Panc1 (cell line): Measurements from ENCODE around the gene OSTF1. TPM values are rescaled to one million over a fixed set of nuclear protein-coding genes. Genes with fewer than 3 reads are reported as not detected.

ENCODE experiments used
- ATAC-seq: fragments of 200-7000 bp; cut with Tn5 transposase; 2 replicates; pipeline ENCODE4 v1.9.1; 2020; ENCODE audit warnings: mild to moderate bottlenecking, moderate library complexity
- BruUV-seq: library from RNA; stranded (reverse); fragments of 400-500 nt; replicated peaks from 2 replicates; lab custom pipeline; 2021; lab: Mats Ljungman, UMichigan
- CTCF ChIA-PET: fragments of 300-600 bp; sonication (Branson Sonifier 250); formaldehyde crosslinking; loops from one replicate; lab custom pipeline; 2022; ENCODE audit warnings: antibody characterized with exemption; lab: Charles Lee
- POLR2A ChIA-PET: fragments of 300-600 bp; sonication (Branson Sonifier 250); formaldehyde crosslinking; loops from one replicate; lab custom pipeline; 2022; ENCODE audit warnings: antibody characterized with exemption; lab: Charles Lee
- DNase-seq: peaks from one replicate; pipeline ENCODE4 v3.0.0-alpha.2; 2010; ENCODE audit warnings: low read depth, low spot score
- H3K27ac ChIP-seq: 2 replicates; pipeline ENCODE4 v1.5.1; 2011; ENCODE audit warnings: mild to moderate bottlenecking, low read length, inconsistent platforms
- H3K27me3 ChIP-seq: fragments of 200-500 bp; sonication (Bioruptor generic); 2 replicates; pipeline ENCODE4 v1.6.0; 2014; ENCODE audit warnings: low read length, inconsistent platforms; ENCODE audit not compliant: control insufficient read depth, insufficient read depth
- H3K36me3 ChIP-seq: fragments of 200-500 bp; sonication (Bioruptor generic); 2 replicates; pipeline ENCODE4 v1.5.1; 2014; ENCODE audit warnings: inconsistent platforms, mild to moderate bottlenecking, low read length, moderate library complexity; ENCODE audit not compliant: control insufficient read depth, insufficient read depth
- H3K4me1 ChIP-seq: 2 replicates; pipeline ENCODE4 v1.5.1; 2011; ENCODE audit warnings: inconsistent platforms, mild to moderate bottlenecking, low read length, moderate library complexity; ENCODE audit not compliant: control insufficient read depth, insufficient read depth
- H3K4me3 ChIP-seq, 2 experiments: 2 replicates each; pipeline ENCODE4 v1.5.1; 2011 to 2012; ENCODE audit warnings: low read depth in 2 of 2, low read length in 2 of 2, mild to moderate bottlenecking in 2 of 2, inconsistent platforms in 1 of 2, moderate library complexity in 1 of 2
- H3K9me3 ChIP-seq: fragments of 200-500 bp; sonication (Bioruptor generic); 2 replicates; pipeline ENCODE4 v1.5.1; 2014; ENCODE audit warnings: low read depth, mild to moderate bottlenecking, inconsistent platforms, low read length, moderate library complexity; ENCODE audit not compliant: control insufficient read depth, insufficient read depth
- POLR2AphosphoS5 ChIP-seq: IDR thresholded peaks from 2 replicates; pipeline ENCODE4 v1.6.1; 2012; ENCODE audit warnings: mild to moderate bottlenecking, low read depth, low read length, moderate library complexity
- SIN3A ChIP-seq: IDR thresholded peaks from 2 replicates; pipeline ENCODE4 v1.6.1; 2012; ENCODE audit warnings: low read depth, mild to moderate bottlenecking, low read length, moderate library complexity, borderline replicate concordance; ENCODE audit not compliant: insufficient read depth
- TCF7L2 ChIP-seq: IDR thresholded peaks from 2 replicates; pipeline ENCODE4 v1.6.1; 2011; ENCODE audit warnings: mild to moderate bottlenecking, low read depth, low read length, inconsistent platforms
- in situ Hi-C: cut with HindIII; loops from 2 replicates; pipeline ENCODE4 v1.10.0; 2016; ENCODE audit warnings: low sequenced_read_pairs, low pct_unique_long_range_greater_than_20kb
- intact Hi-C: fragments of 100-400 bp; cut with micrococcal nuclease; formaldehyde crosslinking; loops from one replicate; pipeline ENCODE4 v1.10.0; 2022; ENCODE audit not compliant: unreplicated experiment
- total RNA-seq: library from RNA; stranded (reverse); gene quantifications from one replicate; pipeline ENCODE4 v1.2.1, GENCODE V29; 2021; ENCODE audit not compliant: unreplicated experiment
- TF ChIP-seq, protein P1 (sequence below): fragments of 450-650 bp; IDR thresholded peaks from 2 replicates; pipeline ENCODE4 v1.5.1; 2017; ENCODE audit warnings: mild to moderate bottlenecking
- TF ChIP-seq, protein P2 (sequence below), 2 experiments: IDR thresholded peaks; 2 replicates each; pipeline ENCODE4 v1.6.1; 2011 to 2012; ENCODE audit warnings: low read depth in 2 of 2, control low read depth in 1 of 2, low read length in 1 of 2, mild to moderate bottlenecking in 1 of 2, moderate library complexity in 1 of 2; ENCODE audit not compliant: insufficient read depth in 1 of 2

The OSTF1 gene
- total RNA-seq, 1 experiment from 2014 or later = 24.6 TPM

DNA sequence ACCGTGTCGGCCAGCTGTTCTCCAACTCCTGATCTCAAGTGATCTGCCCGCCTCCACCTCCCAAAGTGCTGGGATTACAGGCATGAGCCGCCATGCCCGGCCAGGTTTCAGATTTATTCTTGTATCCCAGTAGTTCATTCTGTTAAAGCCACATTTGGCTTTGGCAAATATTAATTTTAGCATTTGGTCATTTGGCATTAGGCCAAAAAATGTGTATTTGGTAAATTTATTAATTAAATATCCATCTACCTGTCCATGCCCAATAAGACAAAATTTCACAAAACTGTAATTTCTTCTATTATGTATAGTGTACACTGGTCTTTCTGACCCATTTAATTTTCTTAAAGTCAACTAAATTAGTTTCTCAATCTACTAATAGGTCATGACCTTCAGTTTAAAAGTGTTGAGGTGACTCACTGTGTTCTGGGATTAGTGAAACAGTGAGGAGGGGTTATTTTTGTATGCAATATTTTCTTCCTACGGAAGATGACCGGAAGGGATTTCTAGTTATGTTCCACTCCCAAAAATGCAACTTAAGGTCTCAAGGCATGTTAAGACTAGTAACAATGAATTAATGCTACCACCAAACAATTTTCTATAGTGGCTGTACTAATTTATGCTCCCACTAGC is 21.0 kb downstream of the OSTF1 start:
- POLR2A ChIA-PET = no interaction called here
- no peak for DNase-seq
- ATAC-seq = no peak
- TF ChIP-seq, protein P1, sequence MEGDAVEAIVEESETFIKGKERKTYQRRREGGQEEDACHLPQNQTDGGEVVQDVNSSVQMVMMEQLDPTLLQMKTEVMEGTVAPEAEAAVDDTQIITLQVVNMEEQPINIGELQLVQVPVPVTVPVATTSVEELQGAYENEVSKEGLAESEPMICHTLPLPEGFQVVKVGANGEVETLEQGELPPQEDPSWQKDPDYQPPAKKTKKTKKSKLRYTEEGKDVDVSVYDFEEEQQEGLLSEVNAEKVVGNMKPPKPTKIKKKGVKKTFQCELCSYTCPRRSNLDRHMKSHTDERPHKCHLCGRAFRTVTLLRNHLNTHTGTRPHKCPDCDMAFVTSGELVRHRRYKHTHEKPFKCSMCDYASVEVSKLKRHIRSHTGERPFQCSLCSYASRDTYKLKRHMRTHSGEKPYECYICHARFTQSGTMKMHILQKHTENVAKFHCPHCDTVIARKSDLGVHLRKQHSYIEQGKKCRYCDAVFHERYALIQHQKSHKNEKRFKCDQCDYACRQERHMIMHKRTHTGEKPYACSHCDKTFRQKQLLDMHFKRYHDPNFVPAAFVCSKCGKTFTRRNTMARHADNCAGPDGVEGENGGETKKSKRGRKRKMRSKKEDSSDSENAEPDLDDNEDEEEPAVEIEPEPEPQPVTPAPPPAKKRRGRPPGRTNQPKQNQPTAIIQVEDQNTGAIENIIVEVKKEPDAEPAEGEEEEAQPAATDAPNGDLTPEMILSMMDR = no peak
- TF ChIP-seq SIN3A (no peak), POLR2AphosphoS5 (no peak), TCF7L2 (no peak)
- TF ChIP-seq, protein P2, sequence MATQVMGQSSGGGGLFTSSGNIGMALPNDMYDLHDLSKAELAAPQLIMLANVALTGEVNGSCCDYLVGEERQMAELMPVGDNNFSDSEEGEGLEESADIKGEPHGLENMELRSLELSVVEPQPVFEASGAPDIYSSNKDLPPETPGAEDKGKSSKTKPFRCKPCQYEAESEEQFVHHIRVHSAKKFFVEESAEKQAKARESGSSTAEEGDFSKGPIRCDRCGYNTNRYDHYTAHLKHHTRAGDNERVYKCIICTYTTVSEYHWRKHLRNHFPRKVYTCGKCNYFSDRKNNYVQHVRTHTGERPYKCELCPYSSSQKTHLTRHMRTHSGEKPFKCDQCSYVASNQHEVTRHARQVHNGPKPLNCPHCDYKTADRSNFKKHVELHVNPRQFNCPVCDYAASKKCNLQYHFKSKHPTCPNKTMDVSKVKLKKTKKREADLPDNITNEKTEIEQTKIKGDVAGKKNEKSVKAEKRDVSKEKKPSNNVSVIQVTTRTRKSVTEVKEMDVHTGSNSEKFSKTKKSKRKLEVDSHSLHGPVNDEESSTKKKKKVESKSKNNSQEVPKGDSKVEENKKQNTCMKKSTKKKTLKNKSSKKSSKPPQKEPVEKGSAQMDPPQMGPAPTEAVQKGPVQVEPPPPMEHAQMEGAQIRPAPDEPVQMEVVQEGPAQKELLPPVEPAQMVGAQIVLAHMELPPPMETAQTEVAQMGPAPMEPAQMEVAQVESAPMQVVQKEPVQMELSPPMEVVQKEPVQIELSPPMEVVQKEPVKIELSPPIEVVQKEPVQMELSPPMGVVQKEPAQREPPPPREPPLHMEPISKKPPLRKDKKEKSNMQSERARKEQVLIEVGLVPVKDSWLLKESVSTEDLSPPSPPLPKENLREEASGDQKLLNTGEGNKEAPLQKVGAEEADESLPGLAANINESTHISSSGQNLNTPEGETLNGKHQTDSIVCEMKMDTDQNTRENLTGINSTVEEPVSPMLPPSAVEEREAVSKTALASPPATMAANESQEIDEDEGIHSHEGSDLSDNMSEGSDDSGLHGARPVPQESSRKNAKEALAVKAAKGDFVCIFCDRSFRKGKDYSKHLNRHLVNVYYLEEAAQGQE (IDR thresholded peaks at IDR 0.05; ENCODE audit: insufficient read depth in 1 of 2, low read depth in 2 of 2, low read length in 1 of 2) = no peak
- Histone ChIP-seq H3K36me3 (no peaks in the 10 kb centered on the region), H3K27me3 (no peaks in the 10 kb centered on the region), H3K4me3 (no peak overlapping the region), H3K4me1 (no peaks in the 10 kb centered on the region), H3K9me3 (no peaks in the 10 kb centered on the region), H3K27ac (no peak overlapping the region)
- intact Hi-C loops = no loop called here
- BruUV-seq = no TSS peak
- CTCF ChIA-PET = no interaction called here
- in situ Hi-C loops = no loop called here

DNA sequence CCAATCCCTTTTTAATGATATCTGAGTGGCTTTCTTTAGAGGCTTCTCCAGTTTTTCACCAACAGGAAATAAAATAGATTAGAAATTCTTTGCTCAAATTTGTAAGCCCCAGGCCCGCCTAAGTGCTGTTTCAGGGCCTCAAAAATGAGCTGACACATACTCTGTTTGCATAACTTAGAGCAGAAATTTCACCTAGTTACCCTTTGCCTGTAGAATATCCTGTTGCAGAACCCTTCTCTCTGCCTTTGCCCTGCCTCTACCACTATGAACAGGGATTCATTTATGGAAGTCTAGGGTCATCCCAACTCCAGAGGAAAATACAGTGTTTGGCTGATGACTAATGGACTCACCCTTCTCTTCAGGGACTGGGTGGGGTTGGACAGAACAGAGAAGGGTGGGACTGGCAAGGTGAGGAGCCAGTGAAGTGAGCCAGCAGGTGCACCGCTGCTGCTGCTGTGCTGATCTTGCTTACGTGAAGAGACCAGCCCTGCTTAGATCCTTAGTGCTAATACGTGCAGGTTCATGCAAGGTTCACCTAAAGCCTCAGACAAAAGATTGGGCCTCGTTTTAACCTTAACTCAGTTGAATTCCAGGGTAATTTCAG is 22.8 kb downstream of the OSTF1 start:
- CTCF ChIA-PET = no interaction called here
- POLR2A ChIA-PET = no interaction called here

More for the DNA sequence above, 22.8 kb downstream of the OSTF1 start:
- Histone ChIP-seq H3K9me3 (no peaks in the 10 kb centered on the region), H3K4me1 (no peaks in the 10 kb centered on the region), H3K36me3 (no peaks in the 10 kb centered on the region), H3K4me3 (no peak overlapping the region), H3K27me3 (no peaks in the 10 kb centered on the region), H3K27ac (no peak overlapping the region)
- DNase-seq (no peak), ATAC-seq (no peak)
- TF ChIP-seq POLR2AphosphoS5 (no peak), TCF7L2 (no peak), SIN3A (no peak)
- TF ChIP-seq, protein P2 (IDR thresholded peaks at IDR 0.05; ENCODE audit: insufficient read depth in 1 of 2, low read depth in 2 of 2, low read length in 1 of 2) = no peak
- TF ChIP-seq, protein P1 = no peak
- intact Hi-C loops = no loop called here
- in situ Hi-C loops = no loop called here
- no TSS peak for BruUV-seq
